GM23338 (cell line): ENCODE data around the gene CHRNA4.

Source experiments
- CREB1 ChIP-seq: fragments of 250-450 bp; sonication (Bioruptor Pico); IDR thresholded peaks from 2 replicates; pipeline ENCODE4 v1.5.0; 2020; ENCODE audit warnings: low read depth, mild to moderate bottlenecking, moderate library complexity
- EZH2 ChIP-seq: fragments of 200-600 bp; sonication (generic); IDR thresholded peaks from one replicate; pipeline ENCODE4 v1.8.0; 2017; ENCODE audit warnings: antibody characterized with exemption, mild to moderate bottlenecking, low read depth; ENCODE audit not compliant: unreplicated experiment
- POLR2AphosphoS5 ChIP-seq: IDR thresholded peaks from 2 replicates; pipeline ENCODE4 v1.6.1; 2016; ENCODE audit warnings: antibody characterized with exemption, low read depth
- REST ChIP-seq: IDR thresholded peaks from one replicate; pipeline ENCODE4 v1.6.1; 2018; ENCODE audit warnings: antibody characterized with exemption; ENCODE audit not compliant: unreplicated experiment
- TF ChIP-seq, protein P1 (sequence below), 2 experiments: fragments of 200-600 bp in 1 of 2; sonication (generic) in 1 of 2; conservative IDR thresholded peaks; 2 replicates each; pipeline versions ENCODE4 v1.5.1 to v1.6.1; 2016 to 2017; ENCODE audit warnings: antibody characterized with exemption in 2 of 2, low read depth in 2 of 2, mild to moderate bottlenecking in 2 of 2, moderate library complexity in 1 of 2

DNA sequence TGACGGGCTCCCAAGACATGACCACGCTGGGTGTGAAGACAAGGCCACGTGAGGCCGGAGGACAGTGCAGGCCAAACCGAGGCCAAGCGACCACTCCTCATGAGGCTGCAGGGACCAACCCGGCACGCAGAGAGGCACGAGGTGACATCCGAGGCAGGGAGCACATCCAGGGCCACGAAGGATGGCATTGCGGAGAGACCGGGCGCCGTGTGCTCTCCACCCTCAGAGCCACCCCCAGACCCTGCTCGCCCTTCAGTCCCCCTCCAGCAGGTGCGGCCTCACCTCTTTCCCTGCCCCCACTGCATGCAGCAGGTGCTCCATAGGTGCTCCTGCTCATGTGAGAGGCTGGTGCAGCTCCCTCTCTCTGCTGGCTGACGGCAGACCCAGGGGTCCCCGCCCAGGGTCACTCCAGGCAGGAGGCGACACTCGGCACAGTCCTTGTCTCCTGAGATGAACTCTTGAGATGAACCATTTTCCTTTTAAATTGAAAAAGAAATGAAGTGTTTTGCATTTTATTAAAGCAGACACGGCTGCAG lies 33.8 kb upstream of the CHRNA4 start:
- TF ChIP-seq, protein P1, sequence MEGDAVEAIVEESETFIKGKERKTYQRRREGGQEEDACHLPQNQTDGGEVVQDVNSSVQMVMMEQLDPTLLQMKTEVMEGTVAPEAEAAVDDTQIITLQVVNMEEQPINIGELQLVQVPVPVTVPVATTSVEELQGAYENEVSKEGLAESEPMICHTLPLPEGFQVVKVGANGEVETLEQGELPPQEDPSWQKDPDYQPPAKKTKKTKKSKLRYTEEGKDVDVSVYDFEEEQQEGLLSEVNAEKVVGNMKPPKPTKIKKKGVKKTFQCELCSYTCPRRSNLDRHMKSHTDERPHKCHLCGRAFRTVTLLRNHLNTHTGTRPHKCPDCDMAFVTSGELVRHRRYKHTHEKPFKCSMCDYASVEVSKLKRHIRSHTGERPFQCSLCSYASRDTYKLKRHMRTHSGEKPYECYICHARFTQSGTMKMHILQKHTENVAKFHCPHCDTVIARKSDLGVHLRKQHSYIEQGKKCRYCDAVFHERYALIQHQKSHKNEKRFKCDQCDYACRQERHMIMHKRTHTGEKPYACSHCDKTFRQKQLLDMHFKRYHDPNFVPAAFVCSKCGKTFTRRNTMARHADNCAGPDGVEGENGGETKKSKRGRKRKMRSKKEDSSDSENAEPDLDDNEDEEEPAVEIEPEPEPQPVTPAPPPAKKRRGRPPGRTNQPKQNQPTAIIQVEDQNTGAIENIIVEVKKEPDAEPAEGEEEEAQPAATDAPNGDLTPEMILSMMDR (conservative IDR thresholded peaks at IDR 0.05; ENCODE audit: low read depth in 2 of 2): no peak
- TF ChIP-seq REST: no peak
- TF ChIP-seq CREB1 (CRISPR knock-in tag): no peak
- TF ChIP-seq POLR2AphosphoS5: no peak
- no peak for TF ChIP-seq EZH2
